SIG-M5 treated with dmso at 0.1 percent for 504 hours (cell line): Measurements from ENCODE around the gene CAMK1G.

Experiments
- DNase-seq: peaks from one replicate; lab custom pipeline; 2025; ENCODE audit not compliant: unreplicated experiment; lab: John Stamatoyannopoulos, UW

The CAMK1G gene

GRCh38 chr1:209583408-209583807, at the start of gene CAMK1G:
Gene CAMK1G (plus strand): TSS chr1:209583714. CDS start chr1:209594984, 11,270 bp downstream.
- DNase-seq, result no peak

- no peak for DNase-seq
Measured at GRCh38 chr1:209534496-209535250, 48.8 kb upstream of the CAMK1G start.

GRCh38 chr1:209536843-209537242, 46.7 kb upstream of the CAMK1G start:
- no peak for DNase-seq

- DNase-seq, result no peak
Measured at GRCh38 chr1:209537336-209538114, 46.0 kb upstream of the CAMK1G start.

GRCh38 chr1:209539576-209539975, 43.9 kb upstream of the CAMK1G start:
- no peak for DNase-seq

- DNase-seq, result no peak
Measured at GRCh38 chr1:209542585-209542984, 40.9 kb upstream of the CAMK1G start.

GRCh38 chr1:209544098-209544497, 39.4 kb upstream of the CAMK1G start:
- DNase-seq, result no peak

GRCh38 chr1:209545423-209545822, 38.1 kb upstream of the CAMK1G start:
- DNase-seq, result no peak

GRCh38 chr1:209546390-209547085, 37.0 kb upstream of the CAMK1G start:
- no peak for DNase-seq

GRCh38 chr1:209547626-209548025, 35.9 kb upstream of the CAMK1G start:
- DNase-seq, result no peak

GRCh38 chr1:209549443-209550205, 33.9 kb upstream of the CAMK1G start:
- DNase-seq, result no peak

GRCh38 chr1:209550519-209550918, 33.0 kb upstream of the CAMK1G start:
- no peak for DNase-seq

GRCh38 chr1:209552406-209553264, 30.9 kb upstream of the CAMK1G start:
- no peak for DNase-seq

GRCh38 chr1:209554761-209555611, 28.5 kb upstream of the CAMK1G start:
- DNase-seq, result no peak

- DNase-seq, result no peak
Measured at GRCh38 chr1:209556162-209556690, 27.3 kb upstream of the CAMK1G start.

GRCh38 chr1:209557221-209557620, 26.3 kb upstream of the CAMK1G start:
- no peak for DNase-seq

GRCh38 chr1:209560529-209560928, 23.0 kb upstream of the CAMK1G start:
- no peak for DNase-seq

GRCh38 chr1:209560952-209561351, 22.6 kb upstream of the CAMK1G start:
- no peak for DNase-seq

- DNase-seq, result no peak
Measured at GRCh38 chr1:209561532-209561931, 22.0 kb upstream of the CAMK1G start.
